CD14-positive monocyte (primary cell): Measurements from ENCODE around the gene DOCK4. TPM values are rescaled to one million over a fixed set of nuclear protein-coding genes. Genes with fewer than 3 reads are reported as not detected.

ENCODE experiments used
- DNase-seq, 3 donors: peaks; one replicate each; pipeline ENCODE4 v3.0.0-alpha.2; 2011 to 2022
- H2AFZ ChIP-seq: 2 replicates; pipeline ENCODE4 v1.6.0; 2012; ENCODE audit warnings: mild to moderate bottlenecking, low read depth, low read length, inconsistent platforms; ENCODE audit not compliant: insufficient read depth, poor library complexity, severe bottlenecking
- H3K27ac ChIP-seq, 2 donors: 1 replicate in 1 of 2; 2 replicates in 1 of 2; pipeline ENCODE4 v1.5.1; 2012 to 2013; ENCODE audit warnings: low read length in 2 of 2, control low read depth in 1 of 2, inconsistent platforms in 1 of 2, low read depth in 1 of 2, mild to moderate bottlenecking in 1 of 2
- H3K27me3 ChIP-seq, 2 donors: one replicate each; pipeline versions ENCODE4 v1.6.0 to v1.6.1; 2011 to 2013; ENCODE audit warnings: low read length in 2 of 2; ENCODE audit not compliant: control insufficient read depth in 2 of 2, insufficient read depth in 2 of 2
- H3K36me3 ChIP-seq, 2 donors: replicated peaks in 1 of 2; 1 replicate in 1 of 2; 2 replicates in 1 of 2; pipeline versions ENCODE4 v1.5.1 to v1.6.1; 2012 to 2013; ENCODE audit warnings: low read length in 2 of 2, control low read depth in 1 of 2, inconsistent platforms in 1 of 2, mild to moderate bottlenecking in 1 of 2; ENCODE audit not compliant: insufficient read depth in 2 of 2, control insufficient read depth in 1 of 2
- H3K4me1 ChIP-seq, 2 donors: 1 replicate in 1 of 2; 2 replicates in 1 of 2; pipeline versions ENCODE4 v1.5.1 to v1.6.1; 2012 to 2013; ENCODE audit warnings: low read length in 2 of 2, control low read depth in 1 of 2, inconsistent platforms in 1 of 2, mild to moderate bottlenecking in 1 of 2, moderate library complexity in 1 of 2; ENCODE audit not compliant: insufficient read depth in 2 of 2, control insufficient read depth in 1 of 2
- H3K4me2 ChIP-seq: replicated peaks from 2 replicates; pipeline ENCODE3; 2012; ENCODE audit warnings: low read length, moderate library complexity, mild to moderate bottlenecking; ENCODE audit not compliant: poor library complexity, severe bottlenecking; ENCODE audit errors: extremely low read depth
- H3K4me3 ChIP-seq, 3 experiments: fragments of 200-600 bp in 1 of 3; sonication (generic) in 1 of 3; replicated peaks in 1 of 3; 1 replicate in 2 of 3; 2 replicates in 1 of 3; pipeline ENCODE4 v1.5.1; 2011 to 2013; ENCODE audit warnings: low read length in 3 of 3, mild to moderate bottlenecking in 3 of 3, control low read depth in 2 of 3, low read depth in 2 of 3, inconsistent platforms in 1 of 3, moderate library complexity in 1 of 3
- H3K79me2 ChIP-seq: 2 replicates; pipeline ENCODE4 v1.6.0; 2012; ENCODE audit warnings: mild to moderate bottlenecking, control low read depth, inconsistent platforms, low read length, moderate library complexity; ENCODE audit not compliant: insufficient read depth
- H3K9ac ChIP-seq: 2 replicates; pipeline ENCODE4 v1.6.0; 2017; ENCODE audit warnings: low read length, mild to moderate bottlenecking; ENCODE audit not compliant: insufficient read depth, poor library complexity, severe bottlenecking
- H3K9me3 ChIP-seq, 2 donors: replicated peaks in 1 of 2; 1 replicate in 1 of 2; 2 replicates in 1 of 2; pipeline versions ENCODE4 v1.5.1 to v1.6.1; 2012 to 2013; ENCODE audit warnings: low read length in 2 of 2, control low read depth in 1 of 2; ENCODE audit not compliant: control insufficient read depth in 1 of 2, insufficient read depth in 1 of 2
- H4K20me1 ChIP-seq: 2 replicates; pipeline ENCODE4 v1.6.0; 2012; ENCODE audit warnings: mild to moderate bottlenecking, low read length, control low read depth, moderate library complexity; ENCODE audit not compliant: insufficient read depth
- H3K27ac Mint-ChIP-seq, 7 donors: one replicate each; pipeline ENCODE4 v1.8.0; 2020; ENCODE audit warnings: mild to moderate bottlenecking in 7 of 7, mixed read lengths in 7 of 7, moderate library complexity in 6 of 7, inconsistent platforms in 2 of 7
- H3K27me3 Mint-ChIP-seq, 3 donors: one replicate each; pipeline ENCODE4 v1.8.0; 2021 to 2022; ENCODE audit warnings: low read depth in 3 of 3, mild to moderate bottlenecking in 3 of 3, mixed read lengths in 3 of 3, moderate library complexity in 3 of 3, inconsistent platforms in 1 of 3
- H3K36me3 Mint-ChIP-seq, 2 donors: one replicate each; pipeline ENCODE4 v1.8.0; 2020; ENCODE audit warnings: mixed read lengths in 2 of 2, inconsistent platforms in 1 of 2, mild to moderate bottlenecking in 1 of 2
- H3K4me1 Mint-ChIP-seq: one replicate; pipeline ENCODE4 v1.8.0; 2020; ENCODE audit warnings: mild to moderate bottlenecking, mixed read lengths
- H3K4me3 Mint-ChIP-seq, 2 donors: one replicate each; pipeline ENCODE4 v1.8.0; 2020; ENCODE audit warnings: mild to moderate bottlenecking in 2 of 2, mixed read lengths in 2 of 2, moderate library complexity in 1 of 2
- H3K9me3 Mint-ChIP-seq, 7 donors: one replicate each; pipeline ENCODE4 v1.8.0; 2020 to 2022; ENCODE audit warnings: mixed read lengths in 7 of 7, mild to moderate bottlenecking in 6 of 7, moderate library complexity in 6 of 7, inconsistent platforms in 2 of 7
- CTCF ChIP-seq: fragments of 200-600 bp; IDR thresholded peaks from one replicate; pipeline ENCODE4 v1.8.0; 2022; ENCODE audit warnings: antibody characterized with exemption, mild to moderate bottlenecking
- WGBS: methylation state at CpG from one replicate; pipeline ENCODE4 v1.1.5; 2013; ENCODE audit warnings: missing lambda C conversion rate; ENCODE audit not compliant: insufficient coverage; 5-methylcytosine and 5-hydroxymethylcytosine counted together
- intact Hi-C, 2 donors: fragments of 100-400 bp; cut with micrococcal nuclease; formaldehyde crosslinking; loops; one replicate each; pipeline versions ENCODE4 v1.15.0 to v1.15.1; 2023
- polyA plus RNA-seq, 3 donors: library from polyadenylated mRNA; depleted of rRNA in 1 of 3; unstranded in 2 of 3; stranded (reverse) in 1 of 3; fragments of 300-500 nt in 2 of 3; fragments of >200 nt in 1 of 3; fragmentation: Illumina TruSeq in 2 of 3; gene quantifications; 1 replicate in 2 of 3; 2 replicates in 1 of 3; pipeline ENCODE4 v1.2.3, GENCODE V29; 2012 to 2021

DOCK4 gene
- polyA plus RNA-seq, 3 donors = 1.3 to 5.0 (median 2.7) TPM

GRCh38 chr7:112049555-112050249, 156.5 kb downstream of the DOCK4 start:
- Histone ChIP-seq H3K4me2 (no peak overlapping the region), H3K9ac (no peak overlapping the region), H3K36me3 (no peaks in the 10 kb centered on the region), H3K79me2 (no peaks in the 10 kb centered on the region), H4K20me1 (no peaks in the 10 kb centered on the region), H3K4me1 (no peaks in the 10 kb centered on the region), H2AFZ (no peak overlapping the region), H3K4me3 (no peak overlapping the region), H3K9me3 (peaks cover 0 to 4% of the 10 kb centered on the region in 2 donors), H3K27me3 (no peaks in the 10 kb centered on the region), H3K27ac (no peak overlapping the region)
- no peaks in the 10 kb centered on the region for H3K36me3 Mint-ChIP-seq
- peaks cover 0 to 3% (median 0%) of the 10 kb centered on the region in 3 donors for H3K27me3 Mint-ChIP-seq
- DNase-seq = no peak
- WGBS = no CpG with 5 or more reads among the region's 2 CpGs
- H3K27ac Mint-ChIP-seq = no peak overlapping the region
- no peak for TF ChIP-seq CTCF
- intact Hi-C loops = no loop called here
- H3K4me3 Mint-ChIP-seq = no peak overlapping the region
- peaks cover 3 to 10% (median 9%) of the 10 kb centered on the region in 7 donors for H3K9me3 Mint-ChIP-seq
- H3K4me1 Mint-ChIP-seq = no peaks in the 10 kb centered on the region

DNA sequence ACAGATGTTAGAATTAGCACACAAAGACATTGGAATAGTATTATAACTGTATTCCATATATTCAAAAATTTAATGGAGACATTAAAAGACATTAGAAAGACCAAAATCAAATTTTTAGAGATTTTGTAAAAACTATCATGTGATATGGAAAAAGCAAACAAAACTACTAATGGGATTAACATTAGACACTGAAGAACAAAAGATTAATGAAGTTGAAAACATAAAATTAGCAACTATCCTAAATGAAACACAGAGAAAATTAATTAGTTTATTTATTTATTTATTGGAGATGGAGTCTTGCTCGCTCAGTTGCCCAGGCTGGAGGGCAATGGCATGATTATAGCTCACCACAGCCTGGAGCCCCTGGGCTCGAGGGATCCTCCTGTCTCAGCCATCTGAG, 158.8 kb downstream of the DOCK4 start:
- no peak overlapping the region for H3K4me3 Mint-ChIP-seq
- intact Hi-C loops = no loop called here
- WGBS = 100% methylated on average over 1 of the region's 2 CpGs

More for the DNA sequence above, 158.8 kb downstream of the DOCK4 start:
- no peak overlapping the region for H2AFZ ChIP-seq
- H3K4me3 ChIP-seq = no peak overlapping the region
- H3K27me3 Mint-ChIP-seq = peaks cover 0 to 5% (median 0%) of the 10 kb centered on the region in 3 donors
- H3K4me1 ChIP-seq = no peaks in the 10 kb centered on the region
- H3K27ac ChIP-seq = no peak overlapping the region
- no peaks in the 10 kb centered on the region for H3K36me3 ChIP-seq
- H3K27ac Mint-ChIP-seq = no peak overlapping the region
- no peaks in the 10 kb centered on the region for H3K4me1 Mint-ChIP-seq
- TF ChIP-seq CTCF = no peak
- DNase-seq = no peak
- H3K9me3 ChIP-seq = peaks cover 0 to 4% of the 10 kb centered on the region in 2 donors
- H3K4me2 ChIP-seq = no peak overlapping the region
- H3K79me2 ChIP-seq = no peaks in the 10 kb centered on the region
- no peaks in the 10 kb centered on the region for H4K20me1 ChIP-seq
- peaks cover 3 to 11% (median 7%) of the 10 kb centered on the region in 7 donors for H3K9me3 Mint-ChIP-seq
- H3K27me3 ChIP-seq = no peaks in the 10 kb centered on the region
- no peak overlapping the region for H3K9ac ChIP-seq
- no peaks in the 10 kb centered on the region for H3K36me3 Mint-ChIP-seq
